Activated naive CD4-positive, alpha-beta T cell treated with anti-CD3 and anti-CD28 coated beads, Interleukin-2, amount 50 U/mL, for 72 hours (primary cell): ENCODE measurements around the gene HECTD3. TPM values are rescaled to one million over a fixed set of nuclear protein-coding genes. Genes with fewer than 3 reads are reported as not detected.

Experiments
- ATAC-seq, 2 donors: fragments of 150-1000 bp; cut with Tn5 transposase; 2 replicates each; pipeline ENCODE4 v1.10.0; 2021; ENCODE audit warnings: mild to moderate bottlenecking in 2 of 2, moderate library complexity in 2 of 2
- DNase-seq, 2 donors: peaks; one replicate each; pipeline ENCODE4 v3.0.0; 2021 to 2022; ENCODE audit warnings: low spot score in 2 of 2
- H3K27ac Mint-ChIP-seq, 2 donors: one replicate each; pipeline ENCODE4 v1.8.0; 2022; ENCODE audit warnings: mild to moderate bottlenecking in 2 of 2, mixed read lengths in 2 of 2
- H3K36me3 Mint-ChIP-seq, 2 donors: one replicate each; pipeline ENCODE4 v1.8.0; 2022; ENCODE audit warnings: mixed read lengths in 2 of 2
- H3K9me3 Mint-ChIP-seq, 2 donors: one replicate each; pipeline ENCODE4 v1.8.0; 2022; ENCODE audit warnings: mixed read lengths in 2 of 2
- total RNA-seq, 2 donors: library from RNA; stranded (reverse); gene quantifications; one replicate each; pipeline ENCODE4 v1.2.3, GENCODE V29; 2022

HECTD3 gene
- 10 to 100 TPM; 23.9 to 24.3 TPM for total RNA-seq

DNA sequence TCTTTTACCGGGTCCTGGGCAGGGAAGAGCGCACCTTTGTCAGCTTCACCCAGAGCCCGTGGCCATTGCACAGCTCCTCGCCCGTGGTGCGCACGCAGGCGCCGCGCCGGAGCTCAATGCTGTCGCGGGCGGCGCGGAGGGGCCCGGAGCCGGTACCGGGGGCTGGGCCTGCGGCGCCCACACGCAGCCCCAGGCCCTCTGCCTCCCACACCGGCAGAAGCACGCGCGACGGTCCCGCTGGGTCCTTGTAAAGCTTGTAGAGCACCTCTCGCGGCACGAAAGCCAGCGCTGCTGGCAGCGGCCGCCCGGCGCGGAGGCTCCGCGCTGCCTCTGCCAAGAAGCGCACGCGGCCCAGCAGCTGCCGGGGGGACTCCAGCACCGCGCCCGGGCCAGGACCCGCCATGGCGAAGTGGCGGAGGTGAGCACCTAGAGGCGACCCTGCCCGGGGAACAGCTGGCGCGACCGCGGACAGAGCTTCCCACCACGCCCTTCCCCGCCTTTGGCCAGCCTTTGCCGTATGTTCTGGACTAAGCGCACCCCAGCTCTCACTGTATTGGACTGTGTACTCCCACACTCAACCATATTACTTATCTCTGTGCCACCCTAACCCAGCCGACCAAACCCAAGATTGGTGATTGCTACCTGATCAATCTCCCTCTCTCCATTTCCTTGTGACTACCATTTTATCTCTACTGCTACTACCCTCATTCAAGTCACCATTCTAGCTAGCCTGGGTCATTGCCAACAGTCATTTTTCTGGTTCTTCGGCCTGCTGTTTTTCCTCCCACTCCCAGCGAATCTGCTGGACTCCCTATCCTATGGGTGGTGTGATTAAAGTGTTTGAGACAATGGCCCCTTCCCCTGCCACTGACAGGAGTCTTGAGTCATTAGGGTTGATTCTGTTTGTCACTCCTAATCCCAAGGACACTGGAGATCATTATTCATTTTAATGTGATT, at the start of gene HECTD3:
HECTD3 (minus strand) TSS at position 470 of the 957 bp plus-strand sequence; CDS start at position 403, 67 bp downstream.
- Mint-ChIP-seq H3K9me3 (no peaks in the 10 kb centered on the region), H3K36me3 (peaks cover 12% of the 10 kb centered on the region in 2 donors), H3K27ac (peak within 1 kb of the TSS; percentile 86 to 89)
- ATAC-seq (peak; percentile 78 to 81), DNase-seq (peak; percentile 70 to 78)

DNA sequence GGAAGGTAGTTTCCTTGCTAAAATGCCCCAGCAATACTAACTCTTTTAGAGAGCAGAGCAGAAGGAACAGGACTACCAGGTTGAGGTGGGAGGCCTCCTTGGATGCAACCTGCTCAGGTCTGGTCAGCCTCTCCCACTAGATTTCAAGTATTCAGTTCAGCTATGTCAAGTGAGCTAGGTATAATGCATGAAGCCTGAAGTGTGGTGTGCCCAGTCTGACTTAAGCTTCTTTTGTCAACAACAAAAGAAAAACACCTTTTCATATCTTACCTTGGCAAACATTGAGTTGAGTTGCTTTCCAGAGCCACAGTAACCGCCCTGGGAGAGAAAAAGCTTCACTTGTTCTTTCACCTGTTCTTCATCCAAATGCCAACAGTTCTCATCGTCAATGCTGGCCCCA, 48.7 kb upstream of the HECTD3 start:
- ATAC-seq, result no peak
- no peaks in the 10 kb centered on the region for H3K36me3 Mint-ChIP-seq
- H3K9me3 Mint-ChIP-seq, result no peaks in the 10 kb centered on the region
- no peak for DNase-seq
- peak overlapping the region in 1 of 2 donors; percentile 2 for H3K27ac Mint-ChIP-seq

DNA sequence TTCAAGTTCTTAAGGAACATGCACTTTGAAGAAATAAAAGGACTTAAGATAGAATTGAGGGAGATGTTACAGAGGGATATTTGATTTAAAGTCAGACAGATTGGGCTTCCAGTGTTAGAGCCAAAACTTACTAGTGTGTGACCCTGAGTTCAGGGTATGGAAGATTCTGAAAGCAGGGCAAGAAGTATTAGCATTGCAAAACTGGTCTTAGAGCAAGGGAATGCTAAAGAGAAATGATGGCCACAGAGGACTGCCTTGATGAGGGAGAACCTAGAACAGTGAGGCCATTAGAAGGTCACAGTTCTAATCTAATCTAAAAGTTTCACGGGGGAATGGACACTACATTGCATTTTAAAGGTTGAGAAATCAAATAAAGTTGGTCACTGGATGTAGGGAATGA, 46.4 kb upstream of the HECTD3 start:
- H3K36me3 Mint-ChIP-seq, result no peaks in the 10 kb centered on the region
- DNase-seq, result no peak
- no peak for ATAC-seq
- H3K9me3 Mint-ChIP-seq, result no peaks in the 10 kb centered on the region
- H3K27ac Mint-ChIP-seq, result no peak overlapping the region

DNA sequence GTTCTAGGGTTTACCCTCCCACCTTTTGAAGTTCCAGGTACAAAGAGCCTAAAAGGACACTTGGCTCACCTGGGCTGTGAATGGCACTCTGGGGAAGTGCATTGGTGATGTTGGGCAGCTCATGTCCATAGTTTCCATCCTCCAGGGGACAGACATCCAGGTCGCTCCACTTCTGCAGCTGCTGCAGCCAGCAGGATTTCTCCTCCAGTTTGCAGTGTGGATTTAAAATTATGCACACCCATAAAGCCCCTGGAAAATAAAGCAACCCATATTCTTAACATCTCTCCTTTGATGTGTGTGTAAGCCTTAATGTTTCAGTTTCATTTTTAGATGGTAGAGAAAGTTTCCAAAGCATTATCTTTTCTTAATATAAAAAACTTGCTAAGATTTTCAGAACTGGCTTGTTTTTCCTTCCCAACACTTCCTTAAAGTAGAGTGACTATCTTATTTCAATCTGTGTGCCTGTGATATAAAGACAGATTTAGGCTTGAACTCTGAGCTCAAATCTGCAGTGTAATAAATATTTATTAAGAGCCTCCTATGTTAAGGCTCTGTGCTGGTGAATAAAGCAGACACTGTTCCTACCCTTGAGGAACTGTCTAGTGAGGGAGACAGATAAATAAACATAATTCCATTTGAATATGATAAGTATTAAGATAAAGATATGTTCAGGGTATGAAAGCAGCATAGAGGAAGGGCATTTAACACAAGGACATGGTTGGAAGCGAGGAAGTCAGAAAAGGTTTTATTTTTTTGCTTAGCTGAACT, 40.1 kb upstream of the HECTD3 start:
- ATAC-seq (peak; percentile 85 to 89), DNase-seq (no peak)
- peak overlapping the region in 1 of 2 donors; percentile 47 for H3K27ac Mint-ChIP-seq
- H3K9me3 Mint-ChIP-seq, result no peaks in the 10 kb centered on the region
- H3K36me3 Mint-ChIP-seq, result no peaks in the 10 kb centered on the region

DNA sequence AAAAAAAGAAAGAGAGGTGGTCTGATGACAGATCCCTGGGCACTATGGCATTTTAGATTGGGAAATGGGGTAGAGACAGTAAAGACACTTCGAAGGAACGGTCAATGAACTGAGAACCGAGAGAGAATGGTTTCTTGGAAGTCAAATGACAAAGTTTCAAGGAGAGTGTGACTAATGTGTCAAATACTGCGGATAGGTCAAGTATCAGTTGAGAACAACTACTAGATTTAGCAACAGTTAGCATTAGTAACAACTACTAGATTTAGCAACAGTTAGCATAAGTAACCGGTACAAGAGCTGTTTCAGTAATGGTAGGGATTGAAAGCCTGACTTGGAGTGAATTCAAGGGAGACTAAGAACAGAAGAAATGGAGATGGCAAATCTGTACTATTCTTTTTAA, 35.9 kb upstream of the HECTD3 start:
- Mint-ChIP-seq H3K36me3 (no peaks in the 10 kb centered on the region), H3K9me3 (no peaks in the 10 kb centered on the region), H3K27ac (no peak overlapping the region)
- peak; percentile 54 to 64 for ATAC-seq
- DNase-seq, result no peak

DNA sequence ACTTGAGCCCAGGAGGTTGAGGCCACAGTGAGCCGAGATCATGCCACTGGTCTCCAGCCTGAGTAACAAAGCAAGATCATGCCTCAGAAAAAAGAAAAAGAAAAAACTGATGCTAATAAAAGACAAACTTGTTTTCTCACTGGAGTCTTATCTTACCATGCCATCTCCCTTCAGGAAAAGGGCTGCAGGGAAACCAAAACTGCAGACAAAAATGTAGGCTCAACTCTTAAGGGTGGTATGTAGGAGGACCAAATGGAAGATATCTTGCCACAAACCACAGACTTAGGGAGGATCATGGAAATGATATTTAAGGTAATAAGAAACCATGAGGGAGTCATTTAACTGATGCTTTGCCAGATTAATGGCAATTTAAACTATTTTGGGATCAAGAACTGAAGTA, 33.8 kb upstream of the HECTD3 start:
- DNase-seq, result no peak
- H3K36me3 Mint-ChIP-seq, result no peaks in the 10 kb centered on the region
- no peak overlapping the region for H3K27ac Mint-ChIP-seq
- ATAC-seq, result no peak
- H3K9me3 Mint-ChIP-seq, result no peaks in the 10 kb centered on the region

DNA sequence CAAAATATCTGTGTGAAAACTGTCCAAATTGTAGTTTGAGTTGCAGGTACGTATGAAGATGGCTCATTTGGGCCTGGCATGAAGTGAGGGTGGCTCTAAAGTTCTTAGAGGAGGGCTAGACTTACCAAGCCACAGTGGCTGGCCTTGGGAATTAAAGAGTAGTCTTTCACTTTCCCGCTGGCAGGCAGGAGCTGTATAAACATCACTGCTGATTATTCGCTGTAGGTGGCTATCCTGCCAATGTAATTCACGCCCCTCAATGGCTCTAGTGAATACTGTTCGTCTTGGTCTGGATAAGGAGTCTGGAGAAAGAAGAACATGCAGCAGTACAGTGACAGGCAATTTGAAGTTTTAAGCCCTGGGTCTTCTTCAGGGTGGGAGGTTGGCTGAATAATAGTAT, 32.0 kb upstream of the HECTD3 start:
- Mint-ChIP-seq H3K36me3 (no peaks in the 10 kb centered on the region), H3K27ac (no peak overlapping the region), H3K9me3 (no peaks in the 10 kb centered on the region)
- DNase-seq, result no peak
- no peak for ATAC-seq

DNA sequence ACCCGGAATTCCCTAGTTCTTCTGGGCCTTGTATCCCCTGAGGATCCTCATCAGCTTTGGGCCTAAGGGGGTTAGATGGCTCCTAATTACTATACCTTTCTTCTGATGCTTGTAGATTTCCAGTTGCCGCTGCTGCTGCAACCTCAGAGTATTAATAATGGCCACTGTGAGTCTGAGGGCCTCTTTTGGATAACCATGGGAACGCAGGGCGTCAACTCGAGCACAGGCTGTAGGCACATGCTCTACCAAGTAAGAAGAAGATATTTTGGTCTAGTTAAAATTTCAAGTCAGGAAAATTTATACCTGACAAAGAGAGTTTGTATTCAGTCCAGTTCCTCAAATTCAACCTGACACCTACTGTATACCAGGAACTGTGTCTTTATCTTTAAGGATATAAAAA, 29.2 kb upstream of the HECTD3 start:
- H3K9me3 Mint-ChIP-seq, result no peaks in the 10 kb centered on the region
- DNase-seq (no peak), ATAC-seq (no peak)
- H3K27ac Mint-ChIP-seq, result no peak overlapping the region
- no peaks in the 10 kb centered on the region for H3K36me3 Mint-ChIP-seq

DNA sequence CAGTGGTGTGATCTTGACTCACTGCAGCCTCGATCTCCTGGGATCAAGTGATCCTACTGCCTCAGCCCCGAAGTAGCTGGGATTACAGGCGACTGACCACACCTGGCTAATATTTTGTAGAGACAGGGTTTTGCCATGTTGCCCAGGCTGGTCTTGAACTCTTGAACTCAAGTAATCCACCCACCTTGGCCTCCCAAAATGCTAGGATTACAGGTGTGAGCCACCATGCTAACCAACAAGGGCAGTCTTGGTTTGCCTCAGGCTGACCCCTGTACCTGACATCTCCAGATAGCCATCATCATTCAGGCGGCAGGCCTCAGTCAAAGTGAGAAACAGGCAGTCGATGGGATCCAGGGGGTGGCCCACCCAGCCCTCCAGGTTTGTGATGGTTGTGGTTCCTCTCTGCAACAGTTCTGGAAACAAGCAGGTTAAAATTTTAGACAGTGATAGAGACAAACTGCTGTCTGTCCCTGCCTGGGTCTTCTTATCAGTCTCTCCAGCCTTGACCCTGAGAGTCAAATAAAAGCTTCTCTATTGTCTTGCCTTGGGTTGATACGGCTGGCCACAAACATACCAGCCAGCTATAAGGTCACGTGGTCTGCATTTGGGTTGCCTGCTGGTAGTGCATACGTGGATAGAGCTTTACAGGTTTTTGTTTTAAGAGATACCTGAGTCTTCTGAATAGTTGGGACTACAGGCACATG, 27.7 kb upstream of the HECTD3 start:
- no peak for DNase-seq
- H3K36me3 Mint-ChIP-seq, result no peaks in the 10 kb centered on the region
- no peak overlapping the region for H3K27ac Mint-ChIP-seq
- H3K9me3 Mint-ChIP-seq, result no peaks in the 10 kb centered on the region
- ATAC-seq, result no peak

DNA sequence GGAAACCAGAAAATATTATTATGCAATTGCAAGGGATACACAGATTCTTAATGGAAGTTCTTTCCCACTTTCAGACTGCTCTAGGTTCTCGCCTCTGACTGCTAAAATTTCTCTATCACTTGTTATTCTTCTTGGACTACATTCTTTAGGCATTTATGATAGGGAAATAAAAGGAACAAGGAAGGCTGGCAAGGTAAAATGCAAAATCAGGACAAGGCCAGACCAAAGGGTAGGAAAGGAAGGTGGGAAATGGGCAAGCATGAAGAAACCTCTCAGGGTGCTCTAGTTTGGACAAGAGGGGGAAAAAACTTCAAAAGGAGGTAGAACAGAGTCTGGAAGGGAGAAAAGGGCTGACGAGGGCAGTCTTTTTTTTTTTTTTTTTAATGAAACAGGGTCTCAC, 27.1 kb upstream of the HECTD3 start:
- no peak for DNase-seq
- Mint-ChIP-seq H3K27ac (no peak overlapping the region), H3K36me3 (no peaks in the 10 kb centered on the region), H3K9me3 (no peaks in the 10 kb centered on the region)
- ATAC-seq, result no peak

DNA sequence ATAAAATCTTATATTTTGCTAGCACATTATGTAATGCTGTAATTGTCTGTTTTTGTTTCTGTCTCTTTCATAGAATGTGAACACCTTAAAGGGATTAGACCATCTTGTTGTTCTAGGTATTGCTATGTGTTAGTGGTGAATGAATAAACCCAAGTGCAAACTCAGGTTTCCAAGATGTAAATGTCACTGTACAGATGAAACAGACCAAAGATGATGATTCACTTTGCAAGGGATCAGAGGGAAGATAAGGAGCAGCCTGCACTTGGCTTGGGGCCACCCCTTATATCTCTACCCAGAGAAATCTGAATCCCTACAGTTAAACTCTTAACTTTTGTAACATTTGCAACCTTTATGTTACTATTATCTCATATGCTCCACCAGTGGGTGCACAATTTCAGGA, 26.3 kb upstream of the HECTD3 start:
- DNase-seq, result no peak
- Mint-ChIP-seq H3K27ac (peak overlapping the region in 1 of 2 donors; percentile 7), H3K9me3 (no peaks in the 10 kb centered on the region), H3K36me3 (no peaks in the 10 kb centered on the region)
- peak; percentile 99 for ATAC-seq

DNA sequence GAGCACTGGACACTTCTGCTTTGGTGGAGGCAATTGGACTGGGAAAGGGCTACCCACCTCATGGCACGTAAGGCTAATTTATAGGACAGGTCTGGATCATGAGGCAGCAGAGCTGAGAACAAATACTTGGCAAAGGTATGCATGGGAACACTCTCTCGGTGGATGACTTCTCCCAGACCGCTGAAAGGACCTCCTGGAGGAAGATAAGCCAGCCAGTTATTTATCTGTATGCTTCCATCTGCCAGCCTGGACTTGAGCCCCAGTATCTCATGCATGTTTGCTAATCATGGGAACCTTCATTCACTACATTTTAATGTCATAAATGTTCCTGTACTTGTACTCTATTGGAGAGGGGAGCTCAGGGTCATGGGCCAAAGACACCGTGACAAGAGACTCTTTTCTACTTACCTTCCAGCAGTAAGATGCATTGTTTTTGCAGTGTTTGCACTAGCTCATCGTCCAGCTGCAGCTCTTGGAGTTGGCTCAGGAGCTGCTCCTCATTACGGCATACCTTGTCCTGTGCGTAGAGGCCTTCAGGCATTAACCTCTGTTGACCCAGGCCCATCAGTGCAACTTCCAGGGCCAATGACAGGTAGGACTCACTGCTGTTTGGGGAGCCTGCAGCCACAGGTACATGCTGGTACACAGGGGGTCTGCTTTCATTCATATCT, 24.6 kb upstream of the HECTD3 start:
- Mint-ChIP-seq H3K27ac (no peak overlapping the region), H3K36me3 (no peaks in the 10 kb centered on the region), H3K9me3 (no peaks in the 10 kb centered on the region)
- no peak for DNase-seq
- ATAC-seq, result no peak

DNA sequence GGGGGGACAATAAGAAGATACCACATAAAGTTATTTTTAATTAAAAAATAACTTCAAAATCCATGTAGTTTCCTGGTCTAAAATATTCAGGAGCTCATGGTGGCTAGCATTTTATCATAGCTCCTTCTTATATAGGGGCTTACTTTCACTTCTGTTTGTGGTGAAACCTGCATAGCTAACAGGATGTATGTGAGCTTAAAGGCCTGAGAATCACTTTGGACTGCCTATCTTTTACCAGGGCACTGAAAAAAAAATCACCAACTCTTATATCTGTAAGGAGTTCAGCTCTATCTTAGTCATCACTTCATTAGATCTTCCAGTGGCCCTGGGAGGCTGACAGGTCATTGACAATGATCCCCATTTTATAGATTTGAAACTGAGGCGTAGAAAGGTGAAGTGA, 22.2 kb upstream of the HECTD3 start:
- no peaks in the 10 kb centered on the region for H3K9me3 Mint-ChIP-seq
- no peaks in the 10 kb centered on the region for H3K36me3 Mint-ChIP-seq
- no peak for ATAC-seq
- no peak for DNase-seq
- H3K27ac Mint-ChIP-seq, result no peak overlapping the region

DNA sequence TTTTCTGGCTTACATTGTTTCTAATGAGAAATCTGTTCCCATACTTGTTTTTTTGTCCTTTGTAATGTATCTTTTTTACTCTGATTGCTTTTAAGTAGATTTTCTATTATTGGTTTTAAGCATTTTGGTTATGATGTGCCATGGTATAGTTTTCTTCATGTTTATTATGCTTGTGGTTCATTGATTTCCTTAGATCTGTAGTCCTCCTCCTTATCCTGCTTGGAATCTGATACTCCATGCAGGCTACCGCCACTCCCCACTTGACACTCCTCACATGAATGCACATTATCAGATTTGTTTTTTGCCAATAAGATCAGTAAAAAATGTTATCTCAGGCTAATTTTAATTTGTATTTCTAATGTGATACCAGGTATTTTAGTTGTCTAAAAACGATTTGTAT, 21.7 kb upstream of the HECTD3 start:
- H3K27ac Mint-ChIP-seq, result no peak overlapping the region
- no peaks in the 10 kb centered on the region for H3K9me3 Mint-ChIP-seq
- ATAC-seq (no peak), DNase-seq (no peak)
- H3K36me3 Mint-ChIP-seq, result no peaks in the 10 kb centered on the region

DNA sequence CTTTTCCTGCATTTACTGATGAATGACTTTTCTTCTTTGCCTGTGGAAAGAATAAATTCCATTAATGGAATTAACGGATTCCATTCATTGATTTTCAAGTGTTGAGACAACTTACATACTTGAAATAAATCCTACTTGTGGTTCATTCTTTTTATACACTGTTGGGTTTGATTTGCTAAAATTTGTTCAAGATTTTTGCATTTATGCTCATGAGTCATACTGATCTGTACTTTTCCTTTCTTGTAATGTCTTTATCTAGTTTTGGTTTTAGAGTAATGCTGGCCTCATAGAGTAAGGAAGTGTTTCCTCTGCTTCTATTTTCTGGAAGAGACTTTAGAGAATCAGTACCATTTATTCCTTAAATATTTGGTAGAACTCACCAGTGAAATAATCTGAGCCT, 15.3 kb upstream of the HECTD3 start:
- peak; percentile 59 to 89 for ATAC-seq
- Mint-ChIP-seq H3K9me3 (no peaks in the 10 kb centered on the region), H3K27ac (peak overlapping the region in 1 of 2 donors; percentile 57), H3K36me3 (no peaks in the 10 kb centered on the region)
- no peak for DNase-seq

DNA sequence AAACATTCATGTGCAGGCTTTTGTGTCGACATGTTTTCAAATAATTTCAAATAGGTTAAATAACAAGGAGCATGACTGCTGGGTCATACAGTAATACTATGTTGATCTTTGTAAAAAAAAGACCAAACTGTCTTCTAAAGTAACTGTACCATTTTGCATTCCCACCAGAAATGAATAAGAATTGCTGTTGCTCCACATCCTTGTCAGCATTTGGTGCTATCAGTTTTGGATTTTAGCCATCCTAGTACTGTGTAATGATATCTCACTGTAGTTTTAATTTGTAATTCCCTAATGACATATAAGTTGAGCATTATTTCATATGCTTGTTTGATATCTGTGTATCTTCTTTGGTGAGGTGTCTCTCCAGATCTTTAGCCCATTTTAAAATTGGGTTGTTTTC, 12.5 kb upstream of the HECTD3 start:
- no peak overlapping the region for H3K27ac Mint-ChIP-seq
- no peaks in the 10 kb centered on the region for H3K36me3 Mint-ChIP-seq
- no peaks in the 10 kb centered on the region for H3K9me3 Mint-ChIP-seq
- ATAC-seq (no peak), DNase-seq (no peak)
